ENCODE measurements around the gene STIM2.

Gene STIM2

GRCh38 chr4:27057662-27058061, 197.0 kb downstream of the STIM2 start:
- Histone ChIP-seq H3K9me3 (ENCODE audit: insufficient read depth, low read length, severe bottlenecking) (no peaks in the 10 kb centered on the region), H3K27ac (ENCODE audit: low read length) (no peak overlapping the region), H3K79me2 (ENCODE audit: insufficient read depth, low read length) (no peaks in the 10 kb centered on the region), H2AFZ (ENCODE audit: low read depth, low read length) (no peak overlapping the region), H3K4me3 (ENCODE audit: low read depth in 1 of 2, low read length in 2 of 2) (no peak overlapping the region), H3K9ac (ENCODE audit: low read depth, low read length) (no peak overlapping the region), H3K27me3 (ENCODE audit: insufficient read depth, low read length, poor library complexity) (peaks cover 2% of the 10 kb centered on the region), H3K4me2 (ENCODE audit: insufficient read depth, low read length) (no peak overlapping the region), H3K4me1 (ENCODE audit: insufficient read depth, low read length) (no peaks in the 10 kb centered on the region), H4K20me1 (ENCODE audit: insufficient read depth, low read length) (no peaks in the 10 kb centered on the region), H3K36me3 (ENCODE audit: insufficient read depth, low read length) (no peaks in the 10 kb centered on the region)
- no peak for ATAC-seq (ENCODE audit: insufficient read depth, low read depth)
- no peak for DNase-seq
- TF ChIP-seq EZH2 (IDR thresholded peaks at IDR 0.05; ENCODE audit: borderline replicate concordance, low read depth, low read length, severe bottlenecking) = no peak
- no peak for TF ChIP-seq CTCF (IDR thresholded peaks at IDR 0.05; ENCODE audit: borderline replicate concordance, extremely low read depth, low read length, poor library complexity, severe bottlenecking)

GRCh38 chr4:27058819-27059406, 198.3 kb downstream of the STIM2 start:
- H3K9ac ChIP-seq (ENCODE audit: low read depth, low read length) = no peak overlapping the region
- ATAC-seq (ENCODE audit: insufficient read depth, low read depth) = no peak
- no peaks in the 10 kb centered on the region for H3K4me1 ChIP-seq (ENCODE audit: insufficient read depth, low read length)
- TF ChIP-seq CTCF (IDR thresholded peaks at IDR 0.05; ENCODE audit: borderline replicate concordance, extremely low read depth, low read length, poor library complexity, severe bottlenecking) (no peak), EZH2 (IDR thresholded peaks at IDR 0.05; ENCODE audit: borderline replicate concordance, low read depth, low read length, severe bottlenecking) (no peak)
- H3K4me3 ChIP-seq (ENCODE audit: low read depth in 1 of 2, low read length in 2 of 2) = no peak overlapping the region
- H3K9me3 ChIP-seq (ENCODE audit: insufficient read depth, low read length, severe bottlenecking) = no peaks in the 10 kb centered on the region
- no peak for DNase-seq
- no peaks in the 10 kb centered on the region for H4K20me1 ChIP-seq (ENCODE audit: insufficient read depth, low read length)
- no peak overlapping the region for H3K4me2 ChIP-seq (ENCODE audit: insufficient read depth, low read length)
- H3K36me3 ChIP-seq (ENCODE audit: insufficient read depth, low read length) = no peaks in the 10 kb centered on the region
- no peaks in the 10 kb centered on the region for H3K27me3 ChIP-seq (ENCODE audit: insufficient read depth, low read length, poor library complexity)
- H3K79me2 ChIP-seq (ENCODE audit: insufficient read depth, low read length) = no peaks in the 10 kb centered on the region
- no peak overlapping the region for H3K27ac ChIP-seq (ENCODE audit: low read length)
- H2AFZ ChIP-seq (ENCODE audit: low read depth, low read length) = no peak overlapping the region

GRCh38 chr4:27059446-27059845, 198.8 kb downstream of the STIM2 start:
- Histone ChIP-seq H2AFZ (ENCODE audit: low read depth, low read length) (no peak overlapping the region), H3K4me2 (ENCODE audit: insufficient read depth, low read length) (no peak overlapping the region), H3K4me1 (ENCODE audit: insufficient read depth, low read length) (no peaks in the 10 kb centered on the region), H4K20me1 (ENCODE audit: insufficient read depth, low read length) (no peaks in the 10 kb centered on the region), H3K79me2 (ENCODE audit: insufficient read depth, low read length) (no peaks in the 10 kb centered on the region), H3K27me3 (ENCODE audit: insufficient read depth, low read length, poor library complexity) (no peaks in the 10 kb centered on the region), H3K36me3 (ENCODE audit: insufficient read depth, low read length) (no peaks in the 10 kb centered on the region), H3K9ac (ENCODE audit: low read depth, low read length) (no peak overlapping the region), H3K27ac (ENCODE audit: low read length) (no peak overlapping the region), H3K9me3 (ENCODE audit: insufficient read depth, low read length, severe bottlenecking) (no peaks in the 10 kb centered on the region), H3K4me3 (ENCODE audit: low read depth in 1 of 2, low read length in 2 of 2) (no peak overlapping the region)
- no peak for ATAC-seq (ENCODE audit: insufficient read depth, low read depth)
- TF ChIP-seq CTCF (IDR thresholded peaks at IDR 0.05; ENCODE audit: borderline replicate concordance, extremely low read depth, low read length, poor library complexity, severe bottlenecking) (no peak), EZH2 (IDR thresholded peaks at IDR 0.05; ENCODE audit: borderline replicate concordance, low read depth, low read length, severe bottlenecking) (no peak)
- no peak for DNase-seq

- no peak overlapping the region for H3K9ac ChIP-seq (ENCODE audit: low read depth, low read length)
- H2AFZ ChIP-seq (ENCODE audit: low read depth, low read length) = no peak overlapping the region
- DNase-seq (no peak), ATAC-seq (ENCODE audit: insufficient read depth, low read depth) (no peak)
- no peaks in the 10 kb centered on the region for H4K20me1 ChIP-seq (ENCODE audit: insufficient read depth, low read length)
- TF ChIP-seq CTCF (IDR thresholded peaks at IDR 0.05; ENCODE audit: borderline replicate concordance, extremely low read depth, low read length, poor library complexity, severe bottlenecking) = no peak
- TF ChIP-seq EZH2 (IDR thresholded peaks at IDR 0.05; ENCODE audit: borderline replicate concordance, low read depth, low read length, severe bottlenecking) = no peak
- no peaks in the 10 kb centered on the region for H3K79me2 ChIP-seq (ENCODE audit: insufficient read depth, low read length)
- no peaks in the 10 kb centered on the region for H3K4me1 ChIP-seq (ENCODE audit: insufficient read depth, low read length)
- H3K27me3 ChIP-seq (ENCODE audit: insufficient read depth, low read length, poor library complexity) = no peaks in the 10 kb centered on the region
- H3K36me3 ChIP-seq (ENCODE audit: insufficient read depth, low read length) = no peaks in the 10 kb centered on the region
- no peaks in the 10 kb centered on the region for H3K9me3 ChIP-seq (ENCODE audit: insufficient read depth, low read length, severe bottlenecking)
- H3K4me2 ChIP-seq (ENCODE audit: insufficient read depth, low read length) = no peak overlapping the region
- H3K27ac ChIP-seq (ENCODE audit: low read length) = no peak overlapping the region
- H3K4me3 ChIP-seq (ENCODE audit: low read depth in 1 of 2, low read length in 2 of 2) = no peak overlapping the region
Measured at GRCh38 chr4:27062256-27062655, 201.6 kb downstream of the STIM2 start.

Measured in DND-41 (cell line).